BE2C (cell line): Measurements from ENCODE around the gene ERG.

ENCODE experiments used
- DNase-seq: peaks from one replicate; pipeline ENCODE4 v3.0.0-alpha.2; 2020
- H3K27me3 ChIP-seq: fragments of 250-450 bp; sonication (Bioruptor Pico); 2 replicates; pipeline ENCODE4 v1.5.1; 2020; ENCODE audit warnings: mild to moderate bottlenecking
- H3K36me3 ChIP-seq: fragments of 250-450 bp; sonication (Bioruptor Pico); 2 replicates; pipeline ENCODE4 v1.5.1; 2020; ENCODE audit warnings: mild to moderate bottlenecking
- H3K4me1 ChIP-seq: fragments of 250-450 bp; sonication (Bioruptor Pico); 2 replicates; pipeline ENCODE4 v1.5.1; 2020
- H3K4me3 ChIP-seq: 2 replicates; pipeline ENCODE4 v1.5.1; 2011; ENCODE audit warnings: low read depth, low read length
- H3K9me3 ChIP-seq: fragments of 250-450 bp; sonication (Bioruptor Pico); 2 replicates; pipeline ENCODE4 v1.5.1; 2020
- CTCF ChIP-seq: IDR thresholded peaks from 2 replicates; pipeline ENCODE4 v1.5.1; 2012; ENCODE audit warnings: mild to moderate bottlenecking, low read depth, low read length

The ERG gene

DNA sequence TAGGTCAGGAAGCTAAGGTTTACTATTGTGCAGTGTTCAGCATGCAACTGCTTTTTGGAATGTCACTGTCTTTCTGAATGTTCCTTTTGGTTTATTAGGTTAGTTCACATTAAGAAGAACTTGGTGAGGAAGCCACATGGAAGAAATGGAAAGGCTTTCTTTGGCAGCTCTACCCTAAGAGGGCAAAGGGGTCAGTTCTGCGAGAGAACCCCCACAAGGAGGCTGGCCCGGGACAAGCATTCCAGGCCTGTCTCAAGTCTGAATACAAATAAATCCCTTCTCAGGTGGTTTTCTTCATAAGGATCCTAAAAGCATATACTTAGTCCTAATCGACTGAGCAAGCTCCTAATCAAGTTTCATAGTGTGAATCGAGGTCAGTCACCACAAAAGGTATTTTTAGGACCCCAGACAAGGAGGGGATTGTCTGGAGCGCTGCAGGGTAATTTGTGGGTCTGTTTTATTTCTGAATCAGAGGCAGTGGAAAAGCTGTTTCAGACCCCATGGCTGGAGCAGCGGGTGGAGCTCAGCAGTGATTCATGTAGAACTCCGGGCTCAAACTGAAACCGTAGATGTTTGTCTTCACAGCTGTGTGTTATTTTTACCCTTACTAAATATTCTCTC is 63.3 kb downstream of the ERG start:
- no peaks in the 10 kb centered on the region for H3K4me1 ChIP-seq
- TF ChIP-seq CTCF: no peak
- H3K4me3 ChIP-seq: no peak overlapping the region
- H3K36me3 ChIP-seq: no peaks in the 10 kb centered on the region
- H3K9me3 ChIP-seq: no peaks in the 10 kb centered on the region; the same call in 1 of the 2 replicates
- H3K27me3 ChIP-seq: no peaks in the 10 kb centered on the region
- DNase-seq: no peak

DNA sequence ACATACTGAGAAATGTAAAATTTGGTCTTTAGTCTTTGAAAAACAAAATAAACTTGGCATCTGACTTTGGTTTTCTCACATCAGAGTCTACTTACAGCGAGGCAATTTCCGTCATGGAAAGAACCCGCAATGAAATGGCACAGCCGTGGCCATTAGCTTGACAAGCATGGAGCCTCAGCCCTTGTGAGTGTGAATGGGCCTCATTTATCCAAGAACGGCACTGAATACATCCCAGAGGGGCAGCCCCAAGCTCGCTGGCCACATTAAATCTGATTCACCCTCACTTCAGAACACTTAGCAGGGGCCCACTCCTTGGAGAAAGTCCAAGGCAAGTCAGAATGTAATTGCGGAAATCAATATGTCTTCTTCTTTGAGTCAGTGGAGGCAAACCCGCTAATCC is 64.8 kb downstream of the ERG start:
- H3K27me3 ChIP-seq: no peaks in the 10 kb centered on the region
- no peaks in the 10 kb centered on the region for H3K4me1 ChIP-seq
- no peaks in the 10 kb centered on the region; the same call in 1 of the 2 replicates for H3K9me3 ChIP-seq
- H3K4me3 ChIP-seq: no peak overlapping the region
- no peak for TF ChIP-seq CTCF
- H3K36me3 ChIP-seq: no peaks in the 10 kb centered on the region
- no peak for DNase-seq

DNA sequence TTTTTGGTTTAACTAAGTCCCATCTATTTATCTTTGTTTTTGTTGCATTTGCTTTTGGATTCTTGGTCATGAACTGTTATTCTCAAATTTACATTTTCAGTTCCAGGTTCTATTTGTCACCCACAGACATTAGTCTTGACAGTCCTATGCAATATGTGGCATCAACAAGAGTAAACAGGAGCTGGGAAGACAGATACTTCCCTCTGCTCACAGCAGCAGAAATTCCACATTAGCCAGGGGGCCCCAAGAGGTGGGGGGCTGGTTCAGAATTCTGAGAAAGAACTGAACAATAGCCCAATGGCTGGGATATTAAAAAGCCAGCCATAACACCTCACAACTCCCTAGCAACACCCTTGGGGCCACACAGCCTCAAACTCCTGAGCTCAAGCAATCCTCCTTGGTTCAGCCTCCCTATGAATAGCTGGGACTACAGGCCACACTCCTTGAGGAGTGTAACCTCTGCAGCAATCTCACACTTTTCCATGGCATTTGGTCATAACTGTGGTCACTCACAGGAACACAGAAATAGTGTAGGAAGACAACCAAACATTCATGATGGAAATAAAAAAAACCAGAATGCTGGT is 67.8 kb downstream of the ERG start:
- Histone ChIP-seq H3K4me3 (no peak overlapping the region), H3K9me3 (no peaks in the 10 kb centered on the region; the same call in 1 of the 2 replicates), H3K36me3 (no peaks in the 10 kb centered on the region), H3K4me1 (no peaks in the 10 kb centered on the region), H3K27me3 (no peaks in the 10 kb centered on the region)
- no peak for TF ChIP-seq CTCF
- DNase-seq: no peak

DNA sequence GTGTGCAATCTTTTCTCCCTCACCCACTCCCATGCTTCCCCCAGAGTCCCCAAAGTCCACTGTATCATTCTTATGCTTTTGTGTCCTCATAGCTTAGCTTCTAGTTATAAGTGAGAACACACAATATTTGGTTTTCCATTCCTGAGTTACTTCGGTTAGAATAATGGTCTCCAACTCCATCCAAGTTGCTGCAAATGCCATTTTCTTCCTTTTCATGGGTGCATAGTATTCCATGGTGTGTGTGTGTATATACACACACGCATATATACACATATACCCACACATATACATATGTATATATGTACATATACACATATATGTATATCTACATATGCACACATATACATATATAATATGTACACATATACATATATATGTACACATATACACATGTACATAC is 69.3 kb downstream of the ERG start:
- no peaks in the 10 kb centered on the region for H3K36me3 ChIP-seq
- TF ChIP-seq CTCF: no peak
- H3K9me3 ChIP-seq: no peaks in the 10 kb centered on the region; the same call in 1 of the 2 replicates
- DNase-seq: no peak
- no peaks in the 10 kb centered on the region for H3K27me3 ChIP-seq
- H3K4me3 ChIP-seq: no peak overlapping the region
- H3K4me1 ChIP-seq: no peaks in the 10 kb centered on the region

DNA sequence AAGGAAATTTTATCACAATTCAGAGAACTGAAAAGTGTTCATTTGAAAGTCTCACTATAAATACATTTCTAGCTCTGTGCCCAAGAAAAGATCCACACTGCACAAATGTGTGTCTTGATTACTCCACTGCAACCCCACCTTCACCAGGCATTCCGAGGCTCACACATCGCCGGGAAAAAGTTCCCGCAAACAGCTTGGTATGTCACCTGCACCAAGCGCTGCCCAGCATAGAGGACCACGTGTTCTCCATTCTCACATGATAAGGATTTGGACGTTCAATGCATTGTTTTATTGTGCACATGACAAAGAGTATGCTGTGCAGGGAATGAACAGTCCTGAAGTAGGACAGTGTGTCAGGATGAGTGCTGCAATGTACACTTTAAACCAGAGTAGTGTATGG is 70.1 kb downstream of the ERG start:
- Histone ChIP-seq H3K36me3 (no peaks in the 10 kb centered on the region), H3K4me1 (no peaks in the 10 kb centered on the region), H3K4me3 (no peak overlapping the region), H3K9me3 (no peaks in the 10 kb centered on the region; the same call in 1 of the 2 replicates), H3K27me3 (no peaks in the 10 kb centered on the region)
- TF ChIP-seq CTCF: no peak
- DNase-seq: no peak

GRCh38 chr21:38424305-38425019 is 73.8 kb downstream of the ERG start:
- no peak for DNase-seq
- TF ChIP-seq CTCF: no peak

More at GRCh38 chr21:38424305-38425019, 73.8 kb downstream of the ERG start:
- Histone ChIP-seq H3K36me3 (no peaks in the 10 kb centered on the region), H3K4me3 (no peak overlapping the region), H3K9me3 (no peaks in the 10 kb centered on the region), H3K27me3 (no peaks in the 10 kb centered on the region), H3K4me1 (no peaks in the 10 kb centered on the region)
